HG03097 (cell line): ENCODE measurements around the gene PARP3.
"Not testable (repeated sequence)": the region's sequence is repeated elsewhere in the genome, so short reads cannot be mapped to it uniquely, and the experiment has no call there.

Source experiments
- ATAC-seq: cut with Tn5 transposase; IDR thresholded peaks from one replicate; pipeline ENCODE4 v1.9.1; 2021; ENCODE audit not compliant: unreplicated experiment, low FRiP score

Gene PARP3

GRCh38 chr3:51982838-51983577 is 40.8 kb downstream of the PARP3 start, which contains the start of gene ACY1:
Gene ACY1 (plus strand): TSS chr3:51983535. CDS start chr3:51984065, 530 bp downstream.
- ATAC-seq, result peak; percentile 75

- no peak for ATAC-seq
Observed at GRCh38 chr3:51983578-51984268, 41.6 kb downstream of the PARP3 start.

- no peak for ATAC-seq
Observed at GRCh38 chr3:51984269-51984647, 42.1 kb downstream of the PARP3 start.

GRCh38 chr3:51985063-51985462 is 42.9 kb downstream of the PARP3 start:
- ATAC-seq, result no peak

- no peak for ATAC-seq
Observed at GRCh38 chr3:51986010-51986947, 44.1 kb downstream of the PARP3 start.

- no peak for ATAC-seq
Observed at GRCh38 chr3:51987568-51987967, 45.4 kb downstream of the PARP3 start.

GRCh38 chr3:51988286-51989146 is 46.4 kb downstream of the PARP3 start:
- ATAC-seq, result no peak

- not testable (repeated sequence) for ATAC-seq
Observed at GRCh38 chr3:51990501-51990971, 48.4 kb downstream of the PARP3 start.

- no peak for ATAC-seq
Observed at GRCh38 chr3:51992017-51992682, 50.0 kb downstream of the PARP3 start.

- not testable (repeated sequence) for ATAC-seq
Observed at GRCh38 chr3:51993657-51994056, 51.5 kb downstream of the PARP3 start.

- no peak for ATAC-seq
Observed at GRCh38 chr3:51994530-51994929, 52.4 kb downstream of the PARP3 start.

- ATAC-seq, result peak; percentile 79
Observed at GRCh38 chr3:51995346-51996163, 53.4 kb downstream of the PARP3 start, which contains the start of gene RPL29. Gene RPL29 (minus strand): TSS chr3:51995895. CDS start chr3:51995461, 434 bp downstream.

- ATAC-seq, result no peak
Observed at GRCh38 chr3:51997172-51997571, 55.0 kb downstream of the PARP3 start.

- ATAC-seq, result no peak
Observed at GRCh38 chr3:51997935-51998596, 55.9 kb downstream of the PARP3 start.
